ENCODE results near the gene SEMA4G. TPM values are rescaled to one million over a fixed set of nuclear protein-coding genes. Genes with fewer than 3 reads are reported as not detected.

The SEMA4G gene
- total RNA-seq, 1 experiment from 2014 or later: 8.5 TPM

DNA sequence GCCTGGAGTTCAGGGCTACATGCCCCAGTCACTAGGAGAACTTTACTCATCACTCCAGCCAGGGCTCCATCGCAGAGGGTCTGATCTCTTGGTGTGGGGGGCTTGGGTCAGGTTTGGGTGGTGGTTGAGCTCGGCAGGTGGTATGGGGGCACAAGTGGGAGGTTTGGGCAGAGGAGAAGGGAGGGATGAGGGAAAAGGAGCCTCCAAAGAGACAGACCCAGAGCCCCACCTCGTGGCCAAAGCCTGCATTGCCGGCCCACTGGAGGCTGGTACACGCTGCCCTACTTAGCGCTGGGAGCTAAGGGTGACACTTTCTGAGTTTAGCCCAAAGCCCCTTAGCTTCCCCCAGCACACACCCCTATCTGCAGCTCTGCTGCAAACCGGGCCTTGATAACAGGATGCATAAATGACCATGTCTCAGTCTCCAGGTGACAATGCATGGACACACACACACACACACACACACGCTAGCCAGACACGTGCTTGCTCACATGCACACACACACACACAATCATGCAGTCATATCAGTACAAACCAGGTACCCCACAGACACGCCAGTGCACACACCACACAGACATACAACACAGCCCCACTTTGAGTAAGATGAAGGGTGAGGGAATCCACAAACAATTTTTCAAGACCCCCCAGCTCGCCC lies 45.1 kb downstream of the SEMA4G start:
- no peak overlapping the region for H4K91ac ChIP-seq (ENCODE audit: insufficient read length, low read depth, low read length)
- H3K27me3 Mint-ChIP-seq (ENCODE audit: low read depth): peaks cover 57% of the 10 kb centered on the region
- WGBS (ENCODE audit: extremely low coverage, insufficient read length, low lambda C conversion rate): no CpG with 5 or more reads among the region's 11 CpGs
- no peak overlapping the region for H2AFZ ChIP-seq (ENCODE audit: low read length)
- H3K36me3 Mint-ChIP-seq (ENCODE audit: insufficient read depth in 1 of 3, low read depth in 3 of 3): no peaks in the 10 kb centered on the region
- H3K4ac ChIP-seq (ENCODE audit: low read depth, low read length): no peak overlapping the region
- peak; percentile 81 for DNase-seq
- H3K4me3 Mint-ChIP-seq: peak overlapping the region in 1 of 2 experiments; percentile 22; a peak in 1 of 5 replicates
- H3K23ac ChIP-seq (ENCODE audit: insufficient read length, low read depth, low read length): no peak overlapping the region
- peaks cover 26 to 38% of the 10 kb centered on the region in 2 experiments for H3K4me1 Mint-ChIP-seq
- H3K4me1 ChIP-seq (ENCODE audit: insufficient read depth, low read length): no peaks in the 10 kb centered on the region
- no peak overlapping the region for H2BK5ac ChIP-seq (ENCODE audit: insufficient read length, low read length)
- H2BK20ac ChIP-seq (ENCODE audit: low read depth, low read length, poor library complexity, severe bottlenecking): no peak overlapping the region
- H3K27me3 ChIP-seq (ENCODE audit: insufficient read depth, low read length): peaks cover 17% of the 10 kb centered on the region; the same call in 1 of the 2 replicates
- TF ChIP-seq, protein P1, sequence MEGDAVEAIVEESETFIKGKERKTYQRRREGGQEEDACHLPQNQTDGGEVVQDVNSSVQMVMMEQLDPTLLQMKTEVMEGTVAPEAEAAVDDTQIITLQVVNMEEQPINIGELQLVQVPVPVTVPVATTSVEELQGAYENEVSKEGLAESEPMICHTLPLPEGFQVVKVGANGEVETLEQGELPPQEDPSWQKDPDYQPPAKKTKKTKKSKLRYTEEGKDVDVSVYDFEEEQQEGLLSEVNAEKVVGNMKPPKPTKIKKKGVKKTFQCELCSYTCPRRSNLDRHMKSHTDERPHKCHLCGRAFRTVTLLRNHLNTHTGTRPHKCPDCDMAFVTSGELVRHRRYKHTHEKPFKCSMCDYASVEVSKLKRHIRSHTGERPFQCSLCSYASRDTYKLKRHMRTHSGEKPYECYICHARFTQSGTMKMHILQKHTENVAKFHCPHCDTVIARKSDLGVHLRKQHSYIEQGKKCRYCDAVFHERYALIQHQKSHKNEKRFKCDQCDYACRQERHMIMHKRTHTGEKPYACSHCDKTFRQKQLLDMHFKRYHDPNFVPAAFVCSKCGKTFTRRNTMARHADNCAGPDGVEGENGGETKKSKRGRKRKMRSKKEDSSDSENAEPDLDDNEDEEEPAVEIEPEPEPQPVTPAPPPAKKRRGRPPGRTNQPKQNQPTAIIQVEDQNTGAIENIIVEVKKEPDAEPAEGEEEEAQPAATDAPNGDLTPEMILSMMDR (conservative IDR thresholded peaks at IDR 0.05): peak; percentile 80
- no peak overlapping the region; a peak in 1 of 7 replicates for H3K27ac Mint-ChIP-seq
- H4K5ac ChIP-seq (ENCODE audit: insufficient read length, low read depth, low read length): no peak overlapping the region
- no peak overlapping the region for H2BK15ac ChIP-seq (ENCODE audit: low read depth, low read length)
- H2AK5ac ChIP-seq (ENCODE audit: insufficient read length, low read length): no peak overlapping the region
- no peak overlapping the region for H2BK12ac ChIP-seq (ENCODE audit: insufficient read length, low read depth, low read length)
- no peaks in the 10 kb centered on the region for H3K9me3 ChIP-seq (ENCODE audit: control insufficient read depth, low read depth, low read length)
- no peak overlapping the region for H3K27ac ChIP-seq (ENCODE audit: insufficient read length, low read depth, low read length)
- no peaks in the 10 kb centered on the region for H3K79me2 ChIP-seq (ENCODE audit: insufficient read depth, low read length)
- no peak overlapping the region for H3K9ac ChIP-seq (ENCODE audit: extremely low read depth, insufficient read length, low read length)
- H3K18ac ChIP-seq (ENCODE audit: insufficient read length, low read depth, low read length): no peak overlapping the region
- no peak overlapping the region for H3K4me2 ChIP-seq (ENCODE audit: insufficient read depth, insufficient read length, low read length)
- no peaks in the 10 kb centered on the region; a peak in 1 of 5 replicates for H3K9me3 Mint-ChIP-seq
- no peak overlapping the region for H3T11ph ChIP-seq (ENCODE audit: low read length)
- no peaks in the 10 kb centered on the region for H4K20me1 ChIP-seq (ENCODE audit: control insufficient read depth, insufficient read depth, insufficient read length)
- no peak overlapping the region for H3K14ac ChIP-seq (ENCODE audit: insufficient read depth, low read length)
- H3K56ac ChIP-seq (ENCODE audit: insufficient read length, low read depth, low read length): no peak overlapping the region
- H3K23me2 ChIP-seq (ENCODE audit: insufficient read length, low read depth, low read length, poor library complexity, severe bottlenecking): peaks cover 10% of the 10 kb centered on the region
- H2BK120ac ChIP-seq (ENCODE audit: low read depth, low read length, poor library complexity, severe bottlenecking): no peak overlapping the region
- no peaks in the 10 kb centered on the region for H3K79me1 ChIP-seq (ENCODE audit: insufficient read depth, low read depth, low read length, poor library complexity, severe bottlenecking)
- no peak overlapping the region for H4K8ac ChIP-seq (replicated peaks; ENCODE audit: insufficient read length, low read depth, low read length)
